Endothelial cell of umbilical vein (primary cell): ENCODE data around the gene COL1A2.

Experiments used
- EZH2 ChIP-seq: IDR thresholded peaks from 2 replicates; pipeline ENCODE4 v1.6.1; 2012; ENCODE audit warnings: borderline replicate concordance, low read depth, mild to moderate bottlenecking, moderate library complexity, low read length, inconsistent platforms; ENCODE audit not compliant: severe bottlenecking
- MYC ChIP-seq: IDR thresholded peaks from one replicate; pipeline ENCODE4 v1.6.1; 2011; ENCODE audit warnings: mild to moderate bottlenecking, low read depth, low read length
- POLR2A ChIP-seq: IDR thresholded peaks from 2 replicates; pipeline ENCODE4 v1.6.1; 2012; ENCODE audit warnings: low read depth, mild to moderate bottlenecking, control low read depth, low read length
- TF ChIP-seq, protein P1 (sequence below), 2 donors: IDR thresholded peaks; 1 replicate in 1 of 2; 2 replicates in 1 of 2; pipeline ENCODE4 v1.5.1; 2011; ENCODE audit warnings: low read length in 2 of 2, mild to moderate bottlenecking in 2 of 2, moderate library complexity in 2 of 2, control low read depth in 1 of 2, inconsistent platforms in 1 of 2, low read depth in 1 of 2; ENCODE audit not compliant: insufficient read depth in 1 of 2; ENCODE audit errors: extremely low read depth in 1 of 2

DNA sequence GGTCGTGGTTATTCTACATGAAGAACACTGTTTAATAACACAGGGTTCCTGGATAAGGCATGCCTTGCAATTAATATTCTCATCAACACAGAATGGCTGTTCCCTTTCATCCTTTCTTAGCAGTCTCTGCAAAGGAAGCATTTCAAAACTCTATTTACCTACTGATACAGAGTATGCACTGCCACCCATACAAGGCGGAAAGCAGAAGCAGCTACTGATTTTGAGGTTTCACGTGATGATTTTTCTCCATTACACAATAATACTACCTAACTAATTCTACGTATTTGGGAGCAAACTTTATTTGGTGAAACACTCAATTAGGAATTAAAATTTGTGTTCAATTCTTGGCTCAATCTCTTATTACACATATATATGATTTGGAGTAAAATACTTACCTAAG, 43.0 kb upstream of the COL1A2 start:
- TF ChIP-seq, protein P1, sequence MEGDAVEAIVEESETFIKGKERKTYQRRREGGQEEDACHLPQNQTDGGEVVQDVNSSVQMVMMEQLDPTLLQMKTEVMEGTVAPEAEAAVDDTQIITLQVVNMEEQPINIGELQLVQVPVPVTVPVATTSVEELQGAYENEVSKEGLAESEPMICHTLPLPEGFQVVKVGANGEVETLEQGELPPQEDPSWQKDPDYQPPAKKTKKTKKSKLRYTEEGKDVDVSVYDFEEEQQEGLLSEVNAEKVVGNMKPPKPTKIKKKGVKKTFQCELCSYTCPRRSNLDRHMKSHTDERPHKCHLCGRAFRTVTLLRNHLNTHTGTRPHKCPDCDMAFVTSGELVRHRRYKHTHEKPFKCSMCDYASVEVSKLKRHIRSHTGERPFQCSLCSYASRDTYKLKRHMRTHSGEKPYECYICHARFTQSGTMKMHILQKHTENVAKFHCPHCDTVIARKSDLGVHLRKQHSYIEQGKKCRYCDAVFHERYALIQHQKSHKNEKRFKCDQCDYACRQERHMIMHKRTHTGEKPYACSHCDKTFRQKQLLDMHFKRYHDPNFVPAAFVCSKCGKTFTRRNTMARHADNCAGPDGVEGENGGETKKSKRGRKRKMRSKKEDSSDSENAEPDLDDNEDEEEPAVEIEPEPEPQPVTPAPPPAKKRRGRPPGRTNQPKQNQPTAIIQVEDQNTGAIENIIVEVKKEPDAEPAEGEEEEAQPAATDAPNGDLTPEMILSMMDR (IDR thresholded peaks at IDR 0.05; ENCODE audit: extremely low read depth in 1 of 2, insufficient read depth in 1 of 2, low read depth in 1 of 2, low read length in 2 of 2), result no peak
- TF ChIP-seq POLR2A (no peak), EZH2 (no peak), MYC (no peak)
